GM23248 (cell line): ENCODE measurements around the gene SCO1.

Source experiments
- EZH2 ChIP-seq: fragments of 200-600 bp; sonication (generic); IDR thresholded peaks from 2 replicates; pipeline ENCODE4 v1.6.1; 2018; ENCODE audit warnings: antibody characterized with exemption, mild to moderate bottlenecking; ENCODE audit not compliant: insufficient read depth, poor library complexity, severe bottlenecking
- EZH2phosphoT487 ChIP-seq: fragments of 200-600 bp; sonication (generic); IDR thresholded peaks from 2 replicates; pipeline ENCODE4 v1.6.1; 2018; ENCODE audit warnings: antibody characterized with exemption, moderate library complexity, mild to moderate bottlenecking, low read depth; ENCODE audit not compliant: insufficient read depth

DNA sequence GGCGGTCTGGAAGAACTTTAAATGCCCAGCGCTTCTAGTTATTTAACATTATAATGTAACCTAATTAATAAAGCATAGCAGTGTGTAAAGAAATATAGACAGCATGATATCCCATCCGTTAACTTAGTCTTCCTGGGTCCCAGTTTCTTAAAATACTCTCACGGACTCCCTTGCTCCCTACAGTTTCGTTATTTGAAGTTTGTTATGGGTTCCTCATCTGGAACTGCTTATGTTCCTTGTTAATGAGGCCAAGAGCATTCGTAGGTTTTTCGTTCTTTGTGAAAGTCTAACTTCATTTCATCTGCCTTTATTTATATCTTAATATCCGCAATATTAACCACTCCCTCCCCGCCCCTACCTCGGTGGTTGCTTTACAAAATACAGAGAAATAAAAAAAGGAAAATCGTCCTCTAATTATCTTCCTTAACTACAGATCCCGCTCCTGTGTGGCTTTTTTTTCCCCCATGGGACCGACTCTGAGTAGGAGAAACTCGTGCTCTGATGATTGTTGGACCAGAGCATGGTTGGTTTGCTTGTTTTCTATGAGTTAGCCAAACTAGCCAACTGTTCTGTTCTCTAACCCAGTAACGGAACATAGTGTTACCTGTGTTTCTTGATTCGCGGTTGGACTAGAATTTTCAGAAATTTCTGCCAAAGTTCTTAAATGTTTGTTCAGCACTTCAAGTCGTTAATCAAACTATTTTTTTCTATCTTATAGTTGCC is 924 bp upstream of the SCO1 start:
- no peak for TF ChIP-seq EZH2
- no peak for TF ChIP-seq EZH2phosphoT487
